ENCODE measurements around the gene AWAT2.

Gene AWAT2

GRCh38 chrX:70079297-70079696, 29.6 kb upstream of the AWAT2 start:
- no peak overlapping the region for H3K9ac ChIP-seq (ENCODE audit: low read length)
- no peaks in the 10 kb centered on the region for H3K4me1 ChIP-seq (ENCODE audit: low read length)
- H3K36me3 ChIP-seq (replicated peaks; ENCODE audit: insufficient read depth, low read length) = no peaks in the 10 kb centered on the region
- H3K4me2 ChIP-seq (ENCODE audit: low read depth, low read length) = no peak overlapping the region
- no peak overlapping the region for H2AFZ ChIP-seq (ENCODE audit: low read length)
- no peaks in the 10 kb centered on the region for H3F3A ChIP-seq (ENCODE audit: insufficient read depth, low read length)
- no peaks in the 10 kb centered on the region for H4K20me1 ChIP-seq (ENCODE audit: insufficient read depth, low read length)
- no peaks in the 10 kb centered on the region for H3K9me3 ChIP-seq (replicated peaks; ENCODE audit: insufficient read depth, low read length)
- no peaks in the 10 kb centered on the region for H3K9me2 ChIP-seq (replicated peaks; ENCODE audit: insufficient read depth, low read length)
- TF ChIP-seq CTCF (IDR thresholded peaks at IDR 0.05; ENCODE audit: low read length) (no peak), EZH2phosphoT487 (IDR thresholded peaks at IDR 0.05; ENCODE audit: low read length) (no peak), EZH2 (optimal IDR thresholded peaks at IDR 0.05; ENCODE audit: low read depth, low read length) (no peak)
- no peaks in the 10 kb centered on the region for H3K27me3 ChIP-seq (replicated peaks; ENCODE audit: insufficient read depth, low read length)
- H3K4me3 ChIP-seq (ENCODE audit: low read length) = no peak overlapping the region
- no peaks in the 10 kb centered on the region for H3K79me2 ChIP-seq (ENCODE audit: low read length)
- no peak for DNase-seq
- no peak overlapping the region for H3K27ac ChIP-seq (ENCODE audit: low read length)

GRCh38 chrX:70066646-70067045, 16.9 kb upstream of the AWAT2 start:
- no peak for TF ChIP-seq EZH2 (optimal IDR thresholded peaks at IDR 0.05; ENCODE audit: low read depth, low read length)
- TF ChIP-seq CTCF (IDR thresholded peaks at IDR 0.05; ENCODE audit: low read length) = no peak
- H3K36me3 ChIP-seq (replicated peaks; ENCODE audit: insufficient read depth, low read length) = no peaks in the 10 kb centered on the region
- H3K9ac ChIP-seq (ENCODE audit: low read length) = no peak overlapping the region
- no peaks in the 10 kb centered on the region for H4K20me1 ChIP-seq (ENCODE audit: insufficient read depth, low read length)
- H3F3A ChIP-seq (ENCODE audit: insufficient read depth, low read length) = no peaks in the 10 kb centered on the region
- no peaks in the 10 kb centered on the region for H3K27me3 ChIP-seq (replicated peaks; ENCODE audit: insufficient read depth, low read length)
- no peak overlapping the region for H3K4me2 ChIP-seq (ENCODE audit: low read depth, low read length)
- no peaks in the 10 kb centered on the region for H3K9me3 ChIP-seq (replicated peaks; ENCODE audit: insufficient read depth, low read length)
- no peaks in the 10 kb centered on the region for H3K4me1 ChIP-seq (ENCODE audit: low read length)
- no peak overlapping the region for H2AFZ ChIP-seq (ENCODE audit: low read length)
- H3K27ac ChIP-seq (ENCODE audit: low read length) = no peak overlapping the region
- H3K79me2 ChIP-seq (ENCODE audit: low read length) = no peaks in the 10 kb centered on the region
- DNase-seq = no peak
- no peaks in the 10 kb centered on the region for H3K9me2 ChIP-seq (replicated peaks; ENCODE audit: insufficient read depth, low read length)
- H3K4me3 ChIP-seq (ENCODE audit: low read length) = no peak overlapping the region

- no peaks in the 10 kb centered on the region for H3K27me3 ChIP-seq (replicated peaks; ENCODE audit: insufficient read depth, low read length)
- no peak overlapping the region for H3K9ac ChIP-seq (ENCODE audit: low read length)
- no peaks in the 10 kb centered on the region for H3K79me2 ChIP-seq (ENCODE audit: low read length)
- DNase-seq = no peak
- H3K9me2 ChIP-seq (replicated peaks; ENCODE audit: insufficient read depth, low read length) = no peaks in the 10 kb centered on the region
- no peaks in the 10 kb centered on the region for H3K36me3 ChIP-seq (replicated peaks; ENCODE audit: insufficient read depth, low read length)
- no peak overlapping the region for H2AFZ ChIP-seq (ENCODE audit: low read length)
- TF ChIP-seq CTCF (IDR thresholded peaks at IDR 0.05; ENCODE audit: low read length) (no peak), EZH2phosphoT487 (IDR thresholded peaks at IDR 0.05; ENCODE audit: low read length) (no peak), EZH2 (optimal IDR thresholded peaks at IDR 0.05; ENCODE audit: low read depth, low read length) (no peak)
- no peak overlapping the region for H3K4me3 ChIP-seq (ENCODE audit: low read length)
- no peaks in the 10 kb centered on the region for H3K4me1 ChIP-seq (ENCODE audit: low read length)
- H3K9me3 ChIP-seq (replicated peaks; ENCODE audit: insufficient read depth, low read length) = no peaks in the 10 kb centered on the region
- H3F3A ChIP-seq (ENCODE audit: insufficient read depth, low read length) = no peaks in the 10 kb centered on the region
- no peak overlapping the region for H3K4me2 ChIP-seq (ENCODE audit: low read depth, low read length)
- no peak overlapping the region for H3K27ac ChIP-seq (ENCODE audit: low read length)
- H4K20me1 ChIP-seq (ENCODE audit: insufficient read depth, low read length) = no peaks in the 10 kb centered on the region
These were observed 13.3 kb upstream of the AWAT2 start for GRCh38 chrX:70062961-70063550.

Measured in MM.1S (cell line).